ENCODE data around the gene TLN1. TPM values are rescaled to one million over a fixed set of nuclear protein-coding genes. Genes with fewer than 3 reads are reported as not detected.

The TLN1 gene
- total and polyA plus RNA-seq, 5 donors from 2014 or later: 33.7 to 277 (median 35.9) TPM

DNA sequence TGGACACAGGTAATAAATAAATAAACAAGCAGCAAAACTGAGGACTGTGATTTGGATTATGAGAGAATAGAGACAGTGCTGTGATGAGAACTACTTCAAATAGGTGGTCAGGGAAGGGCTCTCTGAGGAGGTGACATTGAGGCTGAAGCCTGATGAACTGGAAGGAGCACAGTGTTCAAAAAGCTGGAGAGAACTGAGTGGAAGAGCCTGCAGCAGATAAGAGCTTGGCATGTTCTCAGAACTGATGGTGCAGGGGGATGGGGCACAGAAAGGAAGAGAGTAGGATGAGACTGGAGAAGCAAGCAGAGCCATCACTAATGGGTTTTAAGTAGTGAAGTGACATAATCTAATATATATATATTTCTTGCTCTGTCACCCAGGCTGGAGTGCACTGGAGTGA is 31.1 kb downstream of the TLN1 start:
- Histone ChIP-seq H3K4me1 (ENCODE audit: control insufficient read depth, insufficient read depth, low read length, poor library complexity, severe bottlenecking) (peaks cover 5% of the 10 kb centered on the region), H3K9me3 (ENCODE audit: control insufficient read depth in 2 of 2, low read length in 2 of 2) (no peaks in the 10 kb centered on the region), H3K4me3 (ENCODE audit: low read depth, low read length) (no peak overlapping the region), H3K27ac (ENCODE audit: insufficient read depth, low read length, poor library complexity, severe bottlenecking) (no peak overlapping the region), H3K27me3 (ENCODE audit: control insufficient read depth, insufficient read depth, low read length) (no peaks in the 10 kb centered on the region), H3K36me3 (ENCODE audit: control insufficient read depth, insufficient read depth, low read length) (peaks cover 88% of the 10 kb centered on the region)
- DNase-seq (no peak), ATAC-seq (ENCODE audit: low read depth in 2 of 2) (no peak)
- Mint-ChIP-seq H3K36me3 (peaks cover 42% of the 10 kb centered on the region), H3K27ac (no peak overlapping the region), H3K9me3 (no peaks in the 10 kb centered on the region), H3K4me1 (peaks cover 0 to 9% (median 7%) of the 10 kb centered on the region in 4 donors), H3K27me3 (no peaks in the 10 kb centered on the region), H3K4me3 (no peak overlapping the region)

DNA sequence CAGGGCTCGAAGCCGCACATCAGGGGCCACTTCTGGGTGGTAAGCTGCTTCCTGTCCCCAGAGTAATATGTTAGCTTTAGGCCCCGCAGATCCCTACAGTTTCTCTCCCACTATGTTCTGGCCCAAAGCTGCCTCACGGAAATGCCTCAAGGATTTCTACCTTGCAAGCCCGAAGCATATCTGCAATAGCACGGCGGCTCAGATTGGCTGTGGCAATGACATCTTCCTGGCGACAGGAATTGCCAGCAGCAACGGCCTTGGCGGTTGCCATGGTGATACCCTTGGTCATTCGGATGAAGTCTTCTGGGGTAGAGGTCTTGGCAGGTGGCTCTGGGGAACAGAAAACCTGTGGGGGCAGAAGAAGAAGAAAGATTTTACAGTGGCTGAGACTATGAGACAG is 32.0 kb downstream of the TLN1 start:
- Histone ChIP-seq H3K27ac (ENCODE audit: insufficient read depth, low read length, poor library complexity, severe bottlenecking) (no peak overlapping the region), H3K4me3 (ENCODE audit: low read depth, low read length) (no peak overlapping the region), H3K9me3 (ENCODE audit: control insufficient read depth in 2 of 2, low read length in 2 of 2) (no peaks in the 10 kb centered on the region), H3K36me3 (ENCODE audit: control insufficient read depth, insufficient read depth, low read length) (peaks cover 79% of the 10 kb centered on the region), H3K4me1 (ENCODE audit: control insufficient read depth, insufficient read depth, low read length, poor library complexity, severe bottlenecking) (peaks cover 5% of the 10 kb centered on the region), H3K27me3 (ENCODE audit: control insufficient read depth, insufficient read depth, low read length) (no peaks in the 10 kb centered on the region)
- Mint-ChIP-seq H3K9me3 (no peaks in the 10 kb centered on the region), H3K36me3 (peaks cover 35% of the 10 kb centered on the region), H3K4me3 (no peak overlapping the region), H3K27me3 (no peaks in the 10 kb centered on the region), H3K4me1 (peaks cover 0 to 9% (median 7%) of the 10 kb centered on the region in 4 donors), H3K27ac (no peak overlapping the region)
- DNase-seq (no peak), ATAC-seq (ENCODE audit: low read depth in 2 of 2) (no peak)

DNA sequence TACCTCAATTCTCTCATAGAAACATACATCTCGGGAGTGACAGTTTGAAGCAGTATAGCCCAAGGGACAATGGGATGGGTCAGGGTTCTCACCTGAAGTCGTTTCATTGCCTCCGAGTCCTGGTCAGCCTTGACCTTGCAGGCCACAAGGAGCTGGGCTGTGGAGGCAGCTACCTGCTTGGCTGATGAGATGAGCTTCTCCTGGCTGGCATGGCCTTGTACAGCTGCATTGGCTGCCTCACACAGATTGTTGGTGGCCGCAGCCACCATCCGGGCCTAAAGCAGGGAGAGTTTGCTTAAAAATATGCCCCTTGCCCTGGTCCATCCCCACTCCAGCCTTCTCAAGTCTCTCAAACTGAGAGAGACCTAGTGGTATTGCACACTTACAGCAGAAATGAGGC is 33.8 kb downstream of the TLN1 start:
- H3K27me3 Mint-ChIP-seq: no peaks in the 10 kb centered on the region
- no peaks in the 10 kb centered on the region for H3K9me3 Mint-ChIP-seq
- peaks cover 0 to 9% (median 7%) of the 10 kb centered on the region in 4 donors for H3K4me1 Mint-ChIP-seq
- H3K36me3 ChIP-seq (ENCODE audit: control insufficient read depth, insufficient read depth, low read length): peaks cover 61% of the 10 kb centered on the region
- no peaks in the 10 kb centered on the region for H3K27me3 ChIP-seq (ENCODE audit: control insufficient read depth, insufficient read depth, low read length)
- peak overlapping the region in 1 of 4 donors; percentile 47 for H3K4me3 Mint-ChIP-seq
- no peak for DNase-seq
- ATAC-seq (ENCODE audit: low read depth in 2 of 2): no peak
- peaks cover 5% of the 10 kb centered on the region for H3K4me1 ChIP-seq (ENCODE audit: control insufficient read depth, insufficient read depth, low read length, poor library complexity, severe bottlenecking)
- H3K36me3 Mint-ChIP-seq: peaks cover 21% of the 10 kb centered on the region
- no peak overlapping the region for H3K27ac ChIP-seq (ENCODE audit: insufficient read depth, low read length, poor library complexity, severe bottlenecking)
- H3K9me3 ChIP-seq (ENCODE audit: control insufficient read depth in 2 of 2, low read length in 2 of 2): no peaks in the 10 kb centered on the region
- H3K27ac Mint-ChIP-seq: no peak overlapping the region
- H3K4me3 ChIP-seq (ENCODE audit: low read depth, low read length): no peak overlapping the region

DNA sequence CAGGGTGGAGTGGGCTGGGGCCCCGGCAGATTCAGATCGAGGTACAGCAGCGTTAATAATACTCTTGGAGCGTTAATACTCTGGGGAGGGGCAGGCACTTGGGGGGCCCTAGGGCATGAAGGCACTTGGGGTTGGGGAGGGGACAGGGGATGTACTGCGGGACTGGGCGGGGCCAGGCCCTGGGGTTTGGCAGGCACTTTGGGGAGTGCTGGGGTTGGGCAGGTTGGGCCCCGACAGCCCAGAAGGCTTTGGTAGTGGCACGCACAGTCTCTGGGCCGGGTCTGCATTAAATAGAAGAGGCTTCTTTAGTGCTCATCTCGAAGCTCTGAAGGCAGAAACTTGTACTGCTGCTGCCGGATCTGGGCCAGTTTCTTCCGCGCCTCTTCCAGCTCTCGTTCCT is 34.5 kb downstream of the TLN1 start:
- Histone ChIP-seq H3K4me1 (ENCODE audit: control insufficient read depth, insufficient read depth, low read length, poor library complexity, severe bottlenecking) (peaks cover 5% of the 10 kb centered on the region), H3K36me3 (ENCODE audit: control insufficient read depth, insufficient read depth, low read length) (peaks cover 54% of the 10 kb centered on the region), H3K4me3 (ENCODE audit: low read depth, low read length) (no peak overlapping the region), H3K27me3 (ENCODE audit: control insufficient read depth, insufficient read depth, low read length) (no peaks in the 10 kb centered on the region), H3K9me3 (ENCODE audit: control insufficient read depth in 2 of 2, low read length in 2 of 2) (no peaks in the 10 kb centered on the region), H3K27ac (ENCODE audit: insufficient read depth, low read length, poor library complexity, severe bottlenecking) (no peak overlapping the region)
- H3K4me1 Mint-ChIP-seq: peaks cover 0 to 9% (median 7%) of the 10 kb centered on the region in 4 donors
- DNase-seq (no peak), ATAC-seq (ENCODE audit: low read depth in 2 of 2) (no peak)
- no peak overlapping the region for H3K27ac Mint-ChIP-seq
- H3K27me3 Mint-ChIP-seq: no peaks in the 10 kb centered on the region
- H3K4me3 Mint-ChIP-seq: peak overlapping the region in 1 of 4 donors; percentile 47
- H3K9me3 Mint-ChIP-seq: no peaks in the 10 kb centered on the region
- H3K36me3 Mint-ChIP-seq: peaks cover 18% of the 10 kb centered on the region

DNA sequence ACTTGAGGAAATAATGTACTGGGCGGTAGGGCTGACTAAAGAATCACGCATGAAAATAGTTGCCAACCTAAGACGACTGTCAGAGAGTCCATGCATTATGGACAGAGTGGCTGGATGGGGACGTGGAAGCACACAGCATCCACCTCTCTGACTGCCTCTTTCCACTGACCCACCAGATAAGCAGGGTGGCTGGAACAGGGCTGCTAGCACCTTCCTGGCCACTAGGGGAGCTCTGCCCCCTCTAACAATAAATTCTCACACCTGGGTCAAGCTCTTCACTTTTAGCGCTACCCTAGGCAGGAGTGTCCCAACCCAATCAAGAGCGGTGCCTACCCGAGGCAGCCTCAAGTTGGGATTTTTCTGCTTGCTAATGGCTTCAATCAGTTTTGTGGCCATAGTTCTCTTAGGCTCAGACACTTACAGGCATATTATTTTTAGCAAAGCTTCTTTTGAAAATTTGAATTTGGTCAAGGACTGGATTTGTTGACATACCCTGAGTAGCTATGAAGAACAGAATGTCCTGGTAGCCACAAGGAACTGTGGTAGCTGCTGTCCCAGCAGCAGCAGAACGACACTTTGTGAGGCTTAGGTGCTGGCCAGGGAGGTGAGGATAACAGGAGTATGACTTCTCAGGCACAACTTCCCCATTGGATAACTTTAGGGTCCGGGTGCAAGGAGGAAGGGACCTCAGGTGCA is 35.3 kb downstream of the TLN1 start:
- H3K4me3 ChIP-seq (ENCODE audit: low read depth, low read length): no peak overlapping the region
- no peaks in the 10 kb centered on the region for H3K9me3 ChIP-seq (ENCODE audit: control insufficient read depth in 2 of 2, low read length in 2 of 2)
- H3K4me1 Mint-ChIP-seq: peaks cover 3 to 15% (median 9%) of the 10 kb centered on the region in 4 donors
- ATAC-seq (ENCODE audit: low read depth in 2 of 2) (peak; percentile 78 to 81), DNase-seq (peak; percentile 39 to 62 (median 56))
- no peaks in the 10 kb centered on the region for H3K27me3 Mint-ChIP-seq
- no peak overlapping the region for H3K4me3 Mint-ChIP-seq
- H3K36me3 Mint-ChIP-seq: peaks cover 18% of the 10 kb centered on the region
- H3K27ac ChIP-seq (ENCODE audit: insufficient read depth, low read length, poor library complexity, severe bottlenecking): no peak overlapping the region
- no peaks in the 10 kb centered on the region for H3K9me3 Mint-ChIP-seq
- no peaks in the 10 kb centered on the region for H3K27me3 ChIP-seq (ENCODE audit: control insufficient read depth, insufficient read depth, low read length)
- H3K27ac Mint-ChIP-seq: peak overlapping the region in 2 of 3 donors; percentile 78 to 79
- peaks cover 48% of the 10 kb centered on the region for H3K36me3 ChIP-seq (ENCODE audit: control insufficient read depth, insufficient read depth, low read length)
- H3K4me1 ChIP-seq (ENCODE audit: control insufficient read depth, insufficient read depth, low read length, poor library complexity, severe bottlenecking): peaks cover 6% of the 10 kb centered on the region

DNA sequence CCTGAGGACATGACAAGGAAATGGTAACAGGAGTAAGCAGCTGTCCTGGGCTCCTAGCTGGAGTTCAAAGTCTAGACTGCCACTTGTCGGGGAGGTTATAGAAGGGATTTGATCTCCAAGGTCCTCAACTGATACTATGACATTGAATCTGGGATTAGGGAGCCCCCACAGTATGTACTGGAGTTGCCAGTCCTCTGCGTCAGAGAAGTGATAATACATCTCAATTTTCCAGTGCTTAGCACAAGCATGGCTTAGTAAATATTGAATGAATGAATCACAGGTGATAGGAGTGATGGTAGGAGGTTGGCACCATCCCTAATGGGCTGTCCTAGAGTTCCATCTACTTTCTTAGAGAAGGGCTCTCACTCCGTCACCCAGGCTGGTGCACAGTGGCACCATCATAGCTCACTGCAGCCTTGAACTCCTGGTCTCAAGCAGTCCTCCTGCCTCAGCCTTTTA is 36.0 kb downstream of the TLN1 start:
- H3K27ac Mint-ChIP-seq: peak overlapping the region in 1 of 3 donors; percentile 79
- H3K4me3 ChIP-seq (ENCODE audit: low read depth, low read length): no peak overlapping the region
- H3K4me1 Mint-ChIP-seq: peaks cover 7 to 22% (median 11%) of the 10 kb centered on the region in 4 donors
- no peaks in the 10 kb centered on the region for H3K9me3 Mint-ChIP-seq
- peaks cover 13% of the 10 kb centered on the region for H3K4me1 ChIP-seq (ENCODE audit: control insufficient read depth, insufficient read depth, low read length, poor library complexity, severe bottlenecking)
- H3K4me3 Mint-ChIP-seq: no peak overlapping the region
- no peaks in the 10 kb centered on the region for H3K27me3 Mint-ChIP-seq
- H3K27ac ChIP-seq (ENCODE audit: insufficient read depth, low read length, poor library complexity, severe bottlenecking): no peak overlapping the region
- no peak for ATAC-seq (ENCODE audit: low read depth in 2 of 2)
- DNase-seq: no peak
- H3K36me3 ChIP-seq (ENCODE audit: control insufficient read depth, insufficient read depth, low read length): peaks cover 42% of the 10 kb centered on the region
- peaks cover 18% of the 10 kb centered on the region for H3K36me3 Mint-ChIP-seq
- no peaks in the 10 kb centered on the region for H3K27me3 ChIP-seq (ENCODE audit: control insufficient read depth, insufficient read depth, low read length)
- no peaks in the 10 kb centered on the region for H3K9me3 ChIP-seq (ENCODE audit: control insufficient read depth in 2 of 2, low read length in 2 of 2)

DNA sequence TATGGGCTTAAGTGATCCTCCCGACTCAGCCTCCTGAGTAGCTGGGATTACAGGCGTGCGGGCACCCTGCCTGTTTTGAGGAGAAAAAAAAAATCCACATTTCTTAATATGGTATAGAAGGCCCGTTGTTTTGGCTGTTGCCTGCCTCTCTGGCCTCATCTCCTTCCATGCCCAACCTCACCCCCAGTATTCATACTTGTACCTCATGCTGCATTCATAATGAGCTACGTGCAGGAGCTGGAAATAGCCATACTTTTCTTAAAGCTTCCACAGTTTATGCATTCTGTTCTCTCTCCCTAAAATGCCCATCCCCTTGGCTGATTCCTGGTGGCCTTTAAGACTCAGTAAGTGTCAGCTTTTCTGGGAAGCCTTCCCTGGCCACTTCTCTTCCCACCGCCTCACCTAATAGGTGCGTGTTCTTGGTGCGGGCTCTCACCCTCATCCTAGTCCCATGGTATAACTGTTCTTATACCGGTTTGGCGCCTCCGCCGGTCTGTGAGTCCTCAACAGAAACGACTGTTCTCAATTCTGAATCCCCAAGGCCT is 40.2 kb downstream of the TLN1 start:
- Mint-ChIP-seq H3K9me3 (no peaks in the 10 kb centered on the region), H3K27me3 (no peaks in the 10 kb centered on the region), H3K4me3 (peak overlapping the region; percentile 86 to 97 (median 92)), H3K27ac (peak overlapping the region; percentile 66 to 78 (median 67)), H3K4me1 (peaks cover 8 to 33% (median 15%) of the 10 kb centered on the region in 4 donors), H3K36me3 (peaks cover 5% of the 10 kb centered on the region)
- ATAC-seq (ENCODE audit: low read depth in 2 of 2) (no peak), DNase-seq (no peak)
- H3K9me3 ChIP-seq (ENCODE audit: control insufficient read depth in 2 of 2, low read length in 2 of 2): no peaks in the 10 kb centered on the region
- no peak overlapping the region for H3K4me3 ChIP-seq (ENCODE audit: low read depth, low read length)
- peaks cover 21% of the 10 kb centered on the region for H3K4me1 ChIP-seq (ENCODE audit: control insufficient read depth, insufficient read depth, low read length, poor library complexity, severe bottlenecking)
- H3K27ac ChIP-seq (ENCODE audit: insufficient read depth, low read length, poor library complexity, severe bottlenecking): no peak overlapping the region
- H3K27me3 ChIP-seq (ENCODE audit: control insufficient read depth, insufficient read depth, low read length): no peaks in the 10 kb centered on the region
- peaks cover under 1% of the 10 kb centered on the region for H3K36me3 ChIP-seq (ENCODE audit: control insufficient read depth, insufficient read depth, low read length)

DNA sequence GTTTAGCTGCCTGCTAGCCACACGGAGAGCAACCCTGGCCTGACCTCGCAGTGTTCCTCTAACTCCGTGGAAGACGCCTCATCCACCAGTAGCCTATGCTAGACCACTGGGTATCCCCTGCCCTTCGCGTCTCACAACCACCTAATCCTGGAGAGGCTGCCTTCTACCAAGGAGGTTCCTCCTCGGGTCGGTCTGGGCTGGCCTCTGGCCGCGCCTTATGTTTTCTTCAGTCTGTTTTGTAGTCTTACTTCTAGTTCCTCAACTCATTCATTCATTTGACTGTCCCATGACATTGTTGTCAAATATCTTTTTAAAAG is 40.7 kb downstream of the TLN1 start:
- no peaks in the 10 kb centered on the region for H3K27me3 ChIP-seq (ENCODE audit: control insufficient read depth, insufficient read depth, low read length)
- no peaks in the 10 kb centered on the region for H3K27me3 Mint-ChIP-seq
- H3K27ac ChIP-seq (ENCODE audit: insufficient read depth, low read length, poor library complexity, severe bottlenecking): peak overlapping the region; percentile 47
- H3K4me1 ChIP-seq (ENCODE audit: control insufficient read depth, insufficient read depth, low read length, poor library complexity, severe bottlenecking): peaks cover 18% of the 10 kb centered on the region
- peaks cover 3 to 27% (median 12%) of the 10 kb centered on the region in 4 donors for H3K4me1 Mint-ChIP-seq
- no peak for DNase-seq
- H3K9me3 ChIP-seq (ENCODE audit: control insufficient read depth in 2 of 2, low read length in 2 of 2): no peaks in the 10 kb centered on the region
- peak overlapping the region; percentile 86 to 97 (median 92) for H3K4me3 Mint-ChIP-seq
- H3K27ac Mint-ChIP-seq: peak overlapping the region; percentile 67 to 93 (median 78)
- H3K36me3 Mint-ChIP-seq: no peaks in the 10 kb centered on the region
- ATAC-seq (ENCODE audit: low read depth in 2 of 2): peak in 1 of 2 donors; percentile 17
- H3K36me3 ChIP-seq (ENCODE audit: control insufficient read depth, insufficient read depth, low read length): no peaks in the 10 kb centered on the region
- H3K9me3 Mint-ChIP-seq: no peaks in the 10 kb centered on the region
- no peak overlapping the region for H3K4me3 ChIP-seq (ENCODE audit: low read depth, low read length)

All from CD4-positive, CD25-positive, alpha-beta regulatory T cell (primary cell).